ENCODE results near the gene MMP25. TPM values are rescaled to one million over a fixed set of nuclear protein-coding genes. Genes with fewer than 3 reads are reported as not detected.
"Not testable (repeated sequence)": the region's sequence is repeated elsewhere in the genome, so short reads cannot be mapped to it uniquely, and the experiment has no call there.

MMP25 gene
- total RNA-seq, 1 donor = not detected

DNA sequence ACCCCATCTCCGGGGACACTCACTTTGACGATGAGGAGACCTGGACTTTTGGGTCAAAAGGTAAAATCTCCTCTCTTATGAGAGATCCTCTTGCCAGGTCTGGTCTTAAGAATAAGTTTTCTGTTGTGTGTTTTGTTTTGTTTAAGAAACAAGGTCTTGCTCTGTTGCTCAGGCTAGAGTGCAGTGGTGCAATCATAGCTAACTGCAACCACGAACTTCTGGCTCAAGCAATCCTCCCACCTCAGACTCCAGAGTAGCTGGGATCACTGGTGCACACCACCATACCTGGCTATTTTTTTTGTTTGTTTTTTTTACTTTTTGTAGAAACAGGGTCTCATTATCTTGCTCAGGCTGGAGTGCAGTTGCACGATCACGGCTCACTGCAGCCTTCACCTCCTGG is 4.1 kb downstream of the MMP25 start:
- H3K4me3 ChIP-seq (ENCODE audit: low read depth, low read length) = no peak overlapping the region
- no peak for DNase-seq (ENCODE audit: low read depth)
- TF ChIP-seq, protein P1, sequence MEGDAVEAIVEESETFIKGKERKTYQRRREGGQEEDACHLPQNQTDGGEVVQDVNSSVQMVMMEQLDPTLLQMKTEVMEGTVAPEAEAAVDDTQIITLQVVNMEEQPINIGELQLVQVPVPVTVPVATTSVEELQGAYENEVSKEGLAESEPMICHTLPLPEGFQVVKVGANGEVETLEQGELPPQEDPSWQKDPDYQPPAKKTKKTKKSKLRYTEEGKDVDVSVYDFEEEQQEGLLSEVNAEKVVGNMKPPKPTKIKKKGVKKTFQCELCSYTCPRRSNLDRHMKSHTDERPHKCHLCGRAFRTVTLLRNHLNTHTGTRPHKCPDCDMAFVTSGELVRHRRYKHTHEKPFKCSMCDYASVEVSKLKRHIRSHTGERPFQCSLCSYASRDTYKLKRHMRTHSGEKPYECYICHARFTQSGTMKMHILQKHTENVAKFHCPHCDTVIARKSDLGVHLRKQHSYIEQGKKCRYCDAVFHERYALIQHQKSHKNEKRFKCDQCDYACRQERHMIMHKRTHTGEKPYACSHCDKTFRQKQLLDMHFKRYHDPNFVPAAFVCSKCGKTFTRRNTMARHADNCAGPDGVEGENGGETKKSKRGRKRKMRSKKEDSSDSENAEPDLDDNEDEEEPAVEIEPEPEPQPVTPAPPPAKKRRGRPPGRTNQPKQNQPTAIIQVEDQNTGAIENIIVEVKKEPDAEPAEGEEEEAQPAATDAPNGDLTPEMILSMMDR (IDR thresholded peaks at IDR 0.05; ENCODE audit: insufficient read depth, low read length) = no peak

DNA sequence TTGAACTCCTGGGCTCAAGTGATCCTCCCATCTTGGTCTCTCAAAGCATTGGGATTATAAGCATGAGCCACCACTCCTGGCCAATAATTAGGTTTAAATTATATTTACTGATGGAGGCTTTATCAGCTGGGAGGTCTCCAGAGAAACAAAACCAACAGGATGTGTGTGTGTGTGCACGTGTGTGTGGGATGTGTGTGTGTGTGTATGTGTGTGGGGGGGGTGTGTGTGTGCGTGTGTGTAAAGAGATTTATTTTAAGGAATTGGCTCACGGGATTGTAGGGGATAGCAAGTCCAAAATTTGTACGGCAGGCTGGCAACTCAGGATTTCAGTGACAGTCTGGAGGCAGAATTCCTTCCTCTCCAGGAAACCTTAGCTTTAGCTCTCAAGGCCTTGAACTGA is 4.6 kb downstream of the MMP25 start:
- no peak overlapping the region for H3K4me3 ChIP-seq (ENCODE audit: low read depth, low read length)
- DNase-seq (ENCODE audit: low read depth) = no peak
- TF ChIP-seq, protein P1 (IDR thresholded peaks at IDR 0.05; ENCODE audit: insufficient read depth, low read length) = no peak

DNA sequence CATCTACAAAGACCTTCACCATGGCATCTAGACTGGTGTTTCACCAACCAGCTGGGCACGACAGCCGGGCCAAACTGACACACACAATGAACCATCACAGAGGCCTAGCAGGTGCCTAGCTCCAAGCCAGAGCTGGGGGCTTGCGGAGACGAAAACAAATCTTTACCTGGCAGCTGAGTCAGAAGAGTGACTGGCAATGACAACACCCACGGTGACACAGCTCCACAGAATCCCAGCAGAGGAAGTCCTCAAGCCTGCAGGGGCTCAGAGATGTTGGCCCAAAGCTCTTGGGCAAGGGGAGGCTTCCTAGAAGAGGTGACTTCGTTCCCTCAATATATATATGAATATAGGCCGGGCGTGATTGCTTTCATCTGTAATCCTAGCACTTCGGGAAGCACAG is 5.1 kb downstream of the MMP25 start:
- TF ChIP-seq, protein P1 (IDR thresholded peaks at IDR 0.05; ENCODE audit: insufficient read depth, low read length) = no peak
- no peak for DNase-seq (ENCODE audit: low read depth)
- no peak overlapping the region for H3K4me3 ChIP-seq (ENCODE audit: low read depth, low read length)

DNA sequence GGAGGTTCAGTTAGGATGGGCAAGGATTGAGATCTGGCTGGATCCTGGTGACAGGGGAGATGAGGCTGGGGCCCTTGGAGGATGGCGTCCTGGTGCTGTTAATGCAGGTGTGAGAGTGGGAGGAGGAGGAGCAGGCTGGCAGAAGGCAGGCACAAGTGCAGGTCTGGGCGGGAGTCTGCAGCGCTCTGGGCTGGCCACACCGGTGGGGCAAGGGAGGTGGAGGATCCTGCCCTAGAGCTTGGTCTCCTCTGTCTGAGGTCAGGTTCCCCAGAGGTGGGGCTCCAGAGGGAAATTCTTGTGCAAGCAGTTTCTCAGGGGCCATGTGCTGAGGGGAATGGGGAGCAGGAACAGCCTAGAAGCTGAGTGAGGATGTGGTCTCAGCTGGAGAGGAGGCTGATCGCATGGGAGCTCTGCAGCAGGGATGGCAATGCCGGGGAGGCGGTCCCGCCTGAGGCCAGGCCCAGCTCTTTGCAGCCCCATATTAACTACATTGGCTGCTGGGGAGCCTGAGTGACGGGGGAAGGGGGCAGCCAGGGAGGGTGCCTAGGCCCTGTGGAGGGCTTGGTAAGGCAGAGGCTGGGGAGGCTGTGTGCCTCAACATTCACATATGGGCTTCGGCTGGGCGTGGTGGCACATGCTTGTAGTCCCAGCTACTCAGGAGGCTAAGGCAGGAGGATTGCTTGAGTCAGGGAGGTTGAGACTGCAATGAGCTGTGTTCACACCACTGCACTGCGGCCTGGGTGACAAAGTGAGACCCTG is 6.4 kb downstream of the MMP25 start:
- not testable (repeated sequence) for H3K4me3 ChIP-seq (ENCODE audit: low read depth, low read length); DNase-seq (ENCODE audit: low read depth)

DNA sequence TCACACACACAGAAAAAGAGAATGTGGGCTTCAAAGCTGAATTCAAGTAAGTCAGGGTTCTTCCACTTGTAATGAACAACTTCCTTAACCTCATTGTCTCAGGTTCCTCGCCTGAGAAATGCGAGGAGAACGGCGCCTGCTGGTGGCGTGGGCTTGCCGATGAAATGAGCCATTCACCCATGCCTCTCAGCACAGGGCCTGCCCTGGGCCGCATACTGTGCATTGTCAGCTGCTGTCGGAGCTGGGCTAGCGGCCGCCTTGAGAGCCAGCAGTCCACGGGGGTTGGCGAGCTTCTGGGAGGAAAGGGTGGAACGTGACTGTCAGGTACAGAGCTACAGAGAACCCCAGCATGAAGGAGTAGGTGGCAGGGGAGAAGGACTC is 7.0 kb downstream of the MMP25 start:
- H3K4me3 ChIP-seq (ENCODE audit: low read depth, low read length); DNase-seq (ENCODE audit: low read depth): not testable (repeated sequence)

DNA sequence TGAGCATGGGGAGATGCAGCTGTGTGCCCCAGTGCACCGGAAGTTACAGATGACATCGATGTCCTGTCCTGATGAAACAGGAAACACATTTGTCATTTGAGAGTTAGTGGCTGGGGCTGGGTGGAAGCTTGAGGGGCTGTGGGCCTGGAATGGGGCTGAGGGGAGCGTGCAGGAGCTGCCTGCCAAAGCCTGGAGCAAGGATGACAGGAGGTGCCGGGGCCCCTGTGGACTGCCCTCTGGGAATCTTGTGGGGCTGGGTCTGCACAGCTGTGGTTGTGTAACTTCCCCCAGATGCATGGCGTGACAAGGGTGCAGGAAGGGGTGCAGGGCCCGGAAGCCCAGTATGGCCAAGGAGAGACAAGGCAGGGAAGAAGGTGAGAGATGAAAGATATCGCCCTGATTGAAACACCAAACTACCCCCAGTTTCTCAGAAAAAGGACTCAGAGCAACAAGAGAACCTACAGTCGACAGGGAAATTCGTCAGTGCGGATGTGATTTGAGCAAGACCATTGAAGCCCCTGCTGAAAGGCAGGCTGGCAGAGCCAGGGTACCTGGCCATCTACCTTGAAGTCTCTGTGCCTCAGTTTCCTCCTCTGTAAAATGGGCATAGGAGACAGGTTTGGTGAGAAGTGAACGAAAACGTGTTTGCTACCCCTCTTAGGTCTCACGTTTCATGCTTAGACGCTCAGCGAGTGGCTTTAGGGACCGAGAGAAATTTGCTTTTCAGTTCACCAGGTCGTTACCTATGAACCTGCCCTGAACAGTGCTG is 8.8 kb downstream of the MMP25 start:
- no peak for DNase-seq (ENCODE audit: low read depth)
- TF ChIP-seq, protein P1 (IDR thresholded peaks at IDR 0.05; ENCODE audit: insufficient read depth, low read length) = no peak

DNA sequence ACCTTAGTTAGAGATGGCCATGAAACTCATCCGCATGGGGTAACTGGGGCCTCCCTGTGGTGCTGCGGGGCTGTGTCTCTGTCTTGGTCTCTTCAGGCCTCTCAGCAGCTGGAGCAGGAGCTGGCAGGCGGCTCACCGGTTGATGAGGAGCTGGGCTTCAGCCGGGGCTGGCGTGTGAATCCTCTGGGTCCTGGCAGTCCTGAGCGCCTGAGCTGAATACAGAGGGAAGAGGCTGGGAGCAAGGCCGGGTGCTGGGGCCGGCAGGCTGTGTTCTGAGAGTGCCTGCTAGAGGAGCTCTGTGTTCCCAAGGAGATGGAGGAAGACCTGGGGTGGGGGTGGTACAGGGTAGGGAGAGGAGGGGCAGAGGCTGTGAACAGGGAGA is 9.4 kb downstream of the MMP25 start:
- H3K4me3 ChIP-seq (ENCODE audit: low read depth, low read length); DNase-seq (ENCODE audit: low read depth): not testable (repeated sequence)

More for the DNA sequence above, 8.8 kb downstream of the MMP25 start:
- no peak overlapping the region for H3K4me3 ChIP-seq (ENCODE audit: low read depth, low read length)

DNA sequence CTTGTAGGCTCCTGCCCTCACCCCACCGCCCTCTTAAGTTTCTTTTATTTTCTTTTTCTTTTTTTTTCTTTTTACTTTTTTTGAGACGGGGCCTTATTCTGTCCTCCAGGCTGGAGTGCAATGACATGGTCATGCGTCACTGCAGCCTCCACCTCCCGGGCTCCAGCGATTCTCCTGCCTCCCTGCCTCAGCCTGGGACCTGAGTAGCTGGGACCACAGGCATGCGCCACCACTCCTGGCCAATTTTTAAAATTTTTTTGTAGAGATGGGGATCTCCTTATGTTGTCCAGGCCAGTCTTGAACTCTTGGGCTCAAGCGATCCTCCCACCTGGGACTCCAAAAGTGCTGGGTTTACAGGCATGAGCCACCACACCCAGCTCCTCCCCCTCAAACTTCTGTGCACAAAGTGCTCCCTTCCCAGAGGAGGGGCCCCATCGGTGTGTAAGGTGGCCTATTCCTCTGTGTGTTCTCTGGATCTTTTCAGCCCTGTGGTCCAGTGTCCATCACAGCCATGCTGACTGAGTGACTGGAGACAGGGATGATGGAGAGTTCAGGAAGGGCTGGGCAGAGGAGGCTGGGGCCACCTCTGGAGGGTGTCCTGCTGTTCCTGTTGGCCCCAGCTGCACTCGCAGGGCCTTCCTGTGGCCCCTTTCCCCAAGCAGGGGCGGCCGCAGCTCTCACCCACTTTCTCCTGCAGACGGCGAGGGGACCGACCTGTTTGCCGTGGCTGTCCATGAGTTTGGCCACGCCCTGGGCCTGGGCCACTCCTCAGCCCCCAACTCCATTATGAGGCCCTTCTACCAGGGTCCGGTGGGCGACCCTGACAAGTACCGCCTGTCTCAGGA is 10.2 kb downstream of the MMP25 start:
- DNase-seq (ENCODE audit: low read depth) = no peak
- TF ChIP-seq, protein P1 (IDR thresholded peaks at IDR 0.05; ENCODE audit: insufficient read depth, low read length) = no peak
- no peak overlapping the region for H3K4me3 ChIP-seq (ENCODE audit: low read depth, low read length)
